Progenitor cell of endocrine pancreas (in vitro differentiated cells): ENCODE results near the gene SKA2. TPM values are rescaled to one million over a fixed set of nuclear protein-coding genes. Genes with fewer than 3 reads are reported as not detected.
"Not testable (repeated sequence)": the region's sequence is repeated elsewhere in the genome, so short reads cannot be mapped to it uniquely, and the experiment has no call there.

Experiments used
- DNase-seq: peaks from one replicate; pipeline ENCODE4 v3.0.0; 2021; ENCODE audit warnings: low spot score; ENCODE audit not compliant: unreplicated experiment
- H3K27ac Mint-ChIP-seq: 2 replicates; pipeline ENCODE4 v1.8.0; 2021; ENCODE audit warnings: mild to moderate bottlenecking, moderate library complexity, mixed read lengths
- H3K27me3 Mint-ChIP-seq: 2 replicates; pipeline ENCODE4 v1.8.0; 2021; ENCODE audit warnings: mixed read lengths
- H3K36me3 Mint-ChIP-seq: 2 replicates; pipeline ENCODE4 v1.8.0; 2022; ENCODE audit warnings: mixed read lengths; ENCODE audit not compliant: insufficient read depth
- H3K4me1 Mint-ChIP-seq: 2 replicates; pipeline ENCODE4 v1.8.0; 2021; ENCODE audit warnings: low read depth, mixed read lengths
- H3K4me3 Mint-ChIP-seq: 2 replicates; pipeline ENCODE4 v1.8.0; 2021; ENCODE audit warnings: low read depth, mild to moderate bottlenecking, moderate library complexity, mixed read lengths
- H3K9me3 Mint-ChIP-seq: 2 replicates; pipeline ENCODE4 v1.8.0; 2021; ENCODE audit warnings: low read depth, mixed read lengths
- CTCF ChIP-seq: fragments of 200-600 bp; sonication (generic); IDR thresholded peaks from one replicate; pipeline ENCODE4 v1.5.0; 2021; ENCODE audit warnings: antibody characterized with exemption, mild to moderate bottlenecking; ENCODE audit not compliant: unreplicated experiment
- total RNA-seq: library from RNA; stranded (reverse); gene quantifications from 2 replicates; pipeline ENCODE4 v1.2.1, GENCODE V29; 2021

SKA2 gene
- total RNA-seq, 1 donor from 2014 or later, result 61.6 TPM

- peaks cover 9% of the 10 kb centered on the region for H3K4me1 Mint-ChIP-seq
- no peak overlapping the region for H3K27ac Mint-ChIP-seq
- no peak overlapping the region for H3K4me3 Mint-ChIP-seq
- TF ChIP-seq CTCF, result no peak
- no peaks in the 10 kb centered on the region for H3K27me3 Mint-ChIP-seq
- no peak for DNase-seq
- H3K36me3 Mint-ChIP-seq, result peaks cover 12% of the 10 kb centered on the region
- no peaks in the 10 kb centered on the region for H3K9me3 Mint-ChIP-seq
These were observed 13.1 kb downstream of the SKA2 start for GRCh38 chr17:59141860-59142259.

- peaks cover 7% of the 10 kb centered on the region for H3K36me3 Mint-ChIP-seq
- no peak overlapping the region for H3K27ac Mint-ChIP-seq
- H3K27me3 Mint-ChIP-seq, result no peaks in the 10 kb centered on the region
- no peaks in the 10 kb centered on the region for H3K9me3 Mint-ChIP-seq
- no peak for DNase-seq
- H3K4me3 Mint-ChIP-seq, result no peak overlapping the region
- no peak for TF ChIP-seq CTCF
- H3K4me1 Mint-ChIP-seq, result peaks cover 9% of the 10 kb centered on the region
These were observed 15.0 kb downstream of the SKA2 start for GRCh38 chr17:59139939-59140338.

- DNase-seq, H3K4me3 Mint-ChIP-seq, H3K36me3 Mint-ChIP-seq, H3K4me1 Mint-ChIP-seq, H3K27me3 Mint-ChIP-seq, H3K9me3 Mint-ChIP-seq, H3K27ac Mint-ChIP-seq: not testable (repeated sequence)
These were observed 16.6 kb downstream of the SKA2 start for GRCh38 chr17:59138339-59138738.

- no peak for TF ChIP-seq CTCF
- Mint-ChIP-seq H3K4me1 (peaks cover 2% of the 10 kb centered on the region), H3K27ac (no peak overlapping the region), H3K27me3 (no peaks in the 10 kb centered on the region), H3K9me3 (no peaks in the 10 kb centered on the region), H3K36me3 (peaks cover 12% of the 10 kb centered on the region), H3K4me3 (no peak overlapping the region)
- DNase-seq, result no peak
These were observed 23.9 kb downstream of the SKA2 start for GRCh38 chr17:59131131-59131530.

- no peaks in the 10 kb centered on the region for H3K9me3 Mint-ChIP-seq
- no peak overlapping the region for H3K27ac Mint-ChIP-seq
- TF ChIP-seq CTCF, result no peak
- peaks cover 2% of the 10 kb centered on the region for H3K4me1 Mint-ChIP-seq
- no peaks in the 10 kb centered on the region for H3K27me3 Mint-ChIP-seq
- peaks cover 12% of the 10 kb centered on the region for H3K36me3 Mint-ChIP-seq
- no peak for DNase-seq
- no peak overlapping the region for H3K4me3 Mint-ChIP-seq
These were observed 25.2 kb downstream of the SKA2 start for GRCh38 chr17:59129814-59130213.

- Mint-ChIP-seq H3K4me3 (no peak overlapping the region), H3K27ac (no peak overlapping the region), H3K4me1 (peaks cover 2% of the 10 kb centered on the region), H3K36me3 (peaks cover 18% of the 10 kb centered on the region), H3K9me3 (no peaks in the 10 kb centered on the region), H3K27me3 (no peaks in the 10 kb centered on the region)
- DNase-seq, result no peak
- no peak for TF ChIP-seq CTCF
These were observed 28.1 kb downstream of the SKA2 start for GRCh38 chr17:59126809-59127417.
